Esophagus muscularis mucosa (tissue), 4 donors: ENCODE results near the gene TPR.

Experiments
- CTCF ChIP-seq, 3 experiments: fragments of 200-600 bp in 2 of 3; fragments of 450-650 bp in 1 of 3; sonication (generic) in 2 of 3; IDR thresholded peaks; one replicate each; pipeline ENCODE4 v1.5.1; 2017 to 2019; ENCODE audit warnings: antibody characterized with exemption in 3 of 3, mild to moderate bottlenecking in 2 of 3, moderate library complexity in 1 of 3
- EP300 ChIP-seq: sonication (generic); formaldehyde crosslinking; IDR thresholded peaks from one replicate; pipeline ENCODE4 v1.6.1; 2017; ENCODE audit warnings: antibody characterized with exemption
- POLR2AphosphoS5 ChIP-seq, 2 donors: sonication (generic); formaldehyde crosslinking; IDR thresholded peaks; one replicate each; pipeline ENCODE4 v1.6.1; 2017; ENCODE audit warnings: antibody characterized with exemption in 2 of 2

GRCh38 chr1:186391841-186392240 lies 16.8 kb upstream of the TPR start:
- TF ChIP-seq CTCF (IDR thresholded peaks at IDR 0.05) (no peak), POLR2AphosphoS5 (IDR thresholded peaks at IDR 0.05) (no peak), EP300 (no peak)
